Iris pigment epithelial cell (primary cell): ENCODE data around the gene GGN.
A peak's percentile ranks its signal among the peaks of the same experiment; 100 is the strongest.
"Not testable (repeated sequence)": the region's sequence is repeated elsewhere in the genome, so short reads cannot be mapped to it uniquely, and the experiment has no call there.

Experiments used
- DNase-seq: peaks from one replicate; pipeline ENCODE4 v3.0.0-alpha.2; 2011; ENCODE audit warnings: low read depth

The GGN gene

GRCh38 chr19:38411898-38412297 lies 24.1 kb upstream of the GGN start:
- not testable (repeated sequence) for DNase-seq

DNA sequence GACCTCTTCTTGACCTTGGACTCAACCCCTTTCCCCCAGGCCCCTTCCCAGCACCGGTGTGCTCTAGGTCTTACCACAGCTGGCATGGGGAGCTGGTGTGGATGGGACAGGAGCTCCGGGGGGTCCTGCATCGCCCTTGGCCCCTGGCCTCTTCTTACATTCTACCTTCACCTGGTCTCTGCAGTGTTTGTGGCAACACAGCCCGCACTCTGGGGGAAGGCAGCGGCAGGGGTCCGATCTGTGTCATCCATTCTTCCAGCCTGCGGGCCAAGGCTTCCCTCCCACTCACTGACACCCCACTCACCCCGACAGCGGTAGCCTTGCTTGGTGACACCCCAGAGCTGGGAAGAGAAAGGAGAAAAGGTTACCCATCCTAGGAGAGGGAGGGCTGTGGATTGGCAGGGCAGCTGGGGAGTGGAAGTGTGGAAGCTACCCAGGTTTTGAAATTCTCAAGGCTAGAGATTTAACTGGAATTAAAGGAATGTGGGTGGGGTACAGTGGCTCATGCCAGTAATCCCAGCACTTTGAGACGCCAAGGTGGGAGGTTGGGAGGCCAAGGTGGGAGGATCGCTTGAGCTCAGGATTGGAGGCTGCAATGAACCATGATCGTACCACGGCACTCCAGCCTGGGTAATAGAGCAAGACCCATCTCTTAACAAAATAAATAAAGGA lies 23.3 kb upstream of the GGN start:
- DNase-seq = no peak

DNA sequence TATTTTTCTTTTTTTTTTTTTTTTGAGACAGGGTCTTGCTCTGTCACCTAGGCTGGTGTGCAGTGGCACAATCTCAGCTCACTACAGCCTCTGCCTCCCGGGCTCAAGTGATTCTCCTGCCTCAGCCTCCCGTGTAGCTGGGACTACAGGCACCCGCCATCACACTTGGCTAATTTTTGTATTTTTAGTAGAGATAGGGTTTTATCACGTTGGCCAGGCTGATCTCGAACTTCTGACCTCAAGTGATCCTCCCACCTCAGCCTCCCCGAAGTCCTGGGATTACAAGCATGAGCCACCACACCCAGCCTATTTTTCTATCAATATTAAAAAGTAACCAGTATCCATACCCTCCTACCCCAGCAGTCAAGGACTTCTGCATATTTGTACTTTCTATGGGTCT lies 22.6 kb upstream of the GGN start:
- not testable (repeated sequence) for DNase-seq

GRCh38 chr19:38409631-38410133 lies 21.8 kb upstream of the GGN start:
- peak; percentile 67 for DNase-seq

- DNase-seq = no peak
Observed at GRCh38 chr19:38405276-38405675, 17.4 kb upstream of the GGN start.

DNA sequence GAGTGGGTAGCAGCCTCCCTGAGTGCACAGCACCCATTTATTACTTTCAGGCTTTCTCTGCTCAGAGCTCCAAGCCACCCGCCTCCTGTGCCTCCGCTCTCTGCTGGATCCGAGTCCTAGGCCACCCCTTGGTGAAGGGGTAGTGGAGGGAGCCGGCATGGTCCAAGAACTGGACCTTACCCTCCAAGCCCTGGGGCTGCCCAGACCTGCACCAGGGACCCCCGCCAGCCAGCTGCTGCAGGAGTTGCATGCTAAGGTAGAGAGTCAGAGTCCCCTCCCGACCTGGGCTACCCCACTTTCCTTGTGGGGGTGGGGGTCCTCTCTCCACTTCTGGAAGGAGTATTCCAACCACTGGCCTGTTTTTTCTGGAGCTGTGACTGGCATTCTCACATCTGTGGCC lies 17.0 kb upstream of the GGN start:
- DNase-seq = no peak

DNA sequence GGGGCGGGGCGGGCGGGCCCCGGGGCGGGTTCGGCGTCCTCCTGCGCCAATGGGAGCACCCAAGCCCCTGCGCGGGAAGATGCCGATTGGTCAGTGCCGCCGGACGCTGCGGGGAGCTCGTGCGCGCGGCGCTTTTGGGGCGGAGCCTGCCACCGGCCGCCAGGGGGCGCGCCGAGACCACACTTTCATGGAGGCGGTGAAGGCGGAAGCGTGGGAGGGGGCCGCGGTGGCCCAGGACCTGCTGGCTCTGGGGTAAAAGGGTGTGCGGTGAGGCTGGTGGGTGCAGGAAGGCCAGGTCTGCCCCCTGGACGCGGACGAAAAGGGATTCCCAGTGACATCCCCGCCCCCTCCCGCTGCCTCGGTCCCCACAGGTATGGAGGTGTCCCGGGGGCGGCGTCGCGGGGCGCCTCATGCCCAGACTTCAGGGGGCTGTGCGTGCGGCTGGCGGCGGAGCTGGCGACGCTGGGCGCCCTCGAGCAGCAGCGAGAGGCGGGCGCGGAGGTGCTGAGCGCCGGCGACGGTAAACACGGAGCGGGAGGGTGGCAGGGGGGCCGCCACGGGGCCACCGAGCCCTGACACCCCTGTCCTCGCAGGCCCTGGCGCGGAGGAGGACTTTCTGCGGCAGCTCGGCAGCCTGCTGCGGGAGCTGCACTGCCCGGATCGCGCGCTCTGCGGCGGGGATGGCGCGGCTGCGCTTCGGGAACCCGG lies 15.3 kb upstream of the GGN start, which contains the start of gene FAM98C:
Gene FAM98C (plus strand): TSS at position 127 of the 708 bp plus-strand sequence. CDS start 61 bp downstream, at position 188.
- peak; percentile 94 for DNase-seq

DNA sequence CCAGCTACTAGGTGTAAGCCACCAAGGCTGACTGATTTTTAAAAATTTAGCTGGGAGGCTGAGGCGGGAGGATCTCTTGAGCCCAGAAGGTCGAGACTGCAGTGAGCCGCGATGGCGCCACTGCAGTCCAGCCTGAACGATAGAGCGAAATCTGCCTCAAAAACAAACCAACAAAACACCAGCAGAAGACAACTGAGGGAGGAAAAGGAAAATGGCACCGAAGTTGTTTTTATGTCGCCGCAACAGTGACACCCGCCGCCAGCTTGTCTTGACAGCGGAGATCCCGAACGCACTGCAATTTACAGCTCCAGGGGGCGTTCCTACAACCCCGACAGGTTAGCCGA lies 14.8 kb upstream of the GGN start:
- DNase-seq = no peak

GRCh38 chr19:38401148-38401547 lies 13.3 kb upstream of the GGN start:
- DNase-seq = peak; percentile 37

DNA sequence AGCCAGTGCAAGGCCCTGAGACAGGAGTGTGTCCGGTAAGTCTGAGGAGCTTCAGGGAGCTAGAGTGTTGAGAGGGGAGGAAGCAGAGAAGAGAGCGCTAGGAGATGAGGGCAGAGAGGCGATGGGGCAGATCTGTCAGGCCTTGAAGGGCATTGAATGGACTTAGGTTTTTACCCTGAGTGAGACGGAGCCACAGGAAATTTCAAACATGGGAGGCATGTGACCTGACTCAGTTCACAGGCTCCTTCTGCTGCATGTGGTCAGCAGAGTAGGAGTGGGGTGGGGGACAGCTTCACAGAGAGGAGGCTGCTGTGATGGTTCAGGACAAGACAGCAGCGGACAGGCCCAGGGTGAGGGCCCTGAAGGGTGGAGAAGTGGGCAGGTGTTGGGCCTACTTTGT lies 12.5 kb upstream of the GGN start:
- DNase-seq = peak; percentile 44

DNA sequence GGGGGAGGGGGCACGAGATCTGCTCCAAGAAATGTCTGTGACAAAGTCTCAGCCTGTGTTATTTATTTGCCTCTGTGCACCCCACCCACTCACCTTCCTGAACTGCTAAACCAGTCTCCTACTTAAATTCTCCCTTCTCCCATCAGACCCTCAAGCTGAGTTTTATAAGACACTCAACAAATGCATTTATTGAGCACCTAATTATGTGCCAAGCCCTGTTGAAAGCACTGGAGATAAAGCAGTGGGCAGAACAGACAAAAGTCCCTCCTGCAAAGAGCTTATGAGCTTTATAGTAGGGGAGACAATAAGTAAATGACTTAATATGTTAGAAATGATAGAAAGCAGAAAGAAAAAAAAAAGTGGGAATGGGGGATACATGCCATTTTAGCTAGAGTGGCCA lies 11.7 kb upstream of the GGN start:
- DNase-seq = no peak

GRCh38 chr19:38399081-38399480 lies 11.2 kb upstream of the GGN start:
- no peak for DNase-seq

DNA sequence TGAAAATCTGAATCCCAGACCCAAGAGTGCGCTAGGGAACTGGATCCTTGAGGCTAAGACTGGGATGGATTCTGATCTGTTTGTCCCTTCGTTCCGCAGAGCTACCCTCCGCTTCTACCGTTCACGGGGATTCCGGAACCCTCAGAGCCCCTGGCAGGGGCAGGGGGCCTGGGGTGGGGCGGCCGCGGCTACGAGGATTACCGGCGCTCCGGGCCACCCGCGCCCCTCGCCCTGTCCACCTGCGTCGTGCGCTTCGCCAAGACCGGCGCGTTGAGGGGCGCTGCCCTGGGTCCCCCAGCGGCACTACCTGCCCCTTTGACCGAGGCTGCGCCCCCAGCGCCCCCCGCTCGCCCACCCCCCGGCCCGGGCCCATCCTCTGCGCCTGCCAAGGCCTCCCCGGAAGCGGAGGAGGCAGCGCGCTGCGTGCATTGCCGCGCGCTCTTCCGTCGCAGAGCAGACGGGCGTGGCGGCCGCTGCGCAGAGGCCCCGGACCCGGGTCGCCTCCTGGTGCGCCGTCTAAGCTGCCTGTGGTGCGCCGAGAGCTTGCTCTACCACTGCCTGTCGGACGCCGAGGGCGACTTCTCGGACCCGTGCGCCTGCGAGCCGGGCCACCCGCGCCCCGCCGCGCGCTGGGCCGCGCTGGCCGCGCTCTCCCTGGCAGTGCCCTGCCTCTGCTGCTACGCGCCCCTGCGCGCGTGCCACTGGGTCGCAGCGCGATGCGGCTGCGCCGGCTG lies 7.7 kb upstream of the GGN start:
- DNase-seq = no peak

GRCh38 chr19:38394488-38394887 lies 6.7 kb upstream of the GGN start:
- peak; percentile 68 for DNase-seq

DNA sequence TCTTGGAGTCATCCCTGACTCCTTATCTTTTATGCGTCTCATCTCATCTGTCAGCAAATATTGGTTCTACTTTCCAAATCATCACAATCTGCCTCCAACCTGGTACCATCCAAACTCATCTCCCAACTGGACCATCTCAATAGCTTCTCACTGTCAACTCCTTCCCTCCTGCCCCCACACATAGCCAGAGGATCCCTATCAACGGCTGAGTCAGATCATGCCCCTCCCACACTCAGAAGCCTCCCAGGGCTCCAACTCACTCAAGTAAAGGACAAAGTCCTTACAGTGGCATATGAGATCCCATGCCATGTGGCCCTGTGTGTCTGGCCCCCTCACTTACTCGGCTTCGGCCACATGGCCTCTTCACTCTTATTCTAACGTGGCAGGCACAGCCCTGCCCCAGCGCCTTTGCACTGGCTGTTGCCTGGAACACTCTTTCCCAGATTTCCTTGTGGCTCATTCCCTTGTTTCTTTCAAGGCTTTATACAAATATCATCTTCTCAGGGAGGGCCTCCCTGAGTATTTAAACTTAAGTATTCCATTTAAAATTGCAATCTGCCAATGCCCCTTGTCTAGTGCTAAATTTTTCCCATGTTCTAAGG lies 5.0 kb upstream of the GGN start:
- DNase-seq = peak; percentile 69

GRCh38 chr19:38391911-38392464 lies 4.2 kb upstream of the GGN start:
- no peak for DNase-seq

GRCh38 chr19:38389957-38390924 lies 2.4 kb upstream of the GGN start:
- DNase-seq = no peak

GRCh38 chr19:38389101-38389925 lies 1.5 kb upstream of the GGN start:
- peak; percentile 82 for DNase-seq

GRCh38 chr19:38388349-38389100 lies 691 bp upstream of the GGN start, which contains the start of gene SPRED3:
TSS of gene SPRED3 (plus strand) at chr19:38388697. CDS start at chr19:38390303, 1,606 bp downstream.
- DNase-seq = peak; percentile 78
